Sigmoid colon (tissue), 4 donors: ENCODE results near the gene CLEC19A.

Experiments used
- EP300 ChIP-seq, 4 donors: sonication (generic); formaldehyde crosslinking; IDR thresholded peaks; one replicate each; pipeline ENCODE4 v1.6.1; 2017; ENCODE audit warnings: antibody characterized with exemption in 4 of 4
- POLR2A ChIP-seq, 2 donors: fragments of 450-650 bp; IDR thresholded peaks; one replicate each; pipeline ENCODE4 v1.6.1; 2016; ENCODE audit warnings: antibody characterized with exemption in 2 of 2, mild to moderate bottlenecking in 2 of 2, moderate library complexity in 2 of 2
- POLR2AphosphoS5 ChIP-seq, 4 donors: sonication (generic); formaldehyde crosslinking; IDR thresholded peaks; one replicate each; pipeline ENCODE4 v1.6.1; 2017; ENCODE audit warnings: antibody characterized with exemption in 4 of 4
- TF ChIP-seq, protein P1 (sequence below), 4 experiments: fragments of 450-650 bp in 3 of 4; fragments of 200-600 bp in 1 of 4; IDR thresholded peaks; one replicate each; pipeline ENCODE4 v1.5.1; 2016 to 2019; ENCODE audit warnings: antibody characterized with exemption in 4 of 4, mild to moderate bottlenecking in 3 of 4, moderate library complexity in 2 of 4

DNA sequence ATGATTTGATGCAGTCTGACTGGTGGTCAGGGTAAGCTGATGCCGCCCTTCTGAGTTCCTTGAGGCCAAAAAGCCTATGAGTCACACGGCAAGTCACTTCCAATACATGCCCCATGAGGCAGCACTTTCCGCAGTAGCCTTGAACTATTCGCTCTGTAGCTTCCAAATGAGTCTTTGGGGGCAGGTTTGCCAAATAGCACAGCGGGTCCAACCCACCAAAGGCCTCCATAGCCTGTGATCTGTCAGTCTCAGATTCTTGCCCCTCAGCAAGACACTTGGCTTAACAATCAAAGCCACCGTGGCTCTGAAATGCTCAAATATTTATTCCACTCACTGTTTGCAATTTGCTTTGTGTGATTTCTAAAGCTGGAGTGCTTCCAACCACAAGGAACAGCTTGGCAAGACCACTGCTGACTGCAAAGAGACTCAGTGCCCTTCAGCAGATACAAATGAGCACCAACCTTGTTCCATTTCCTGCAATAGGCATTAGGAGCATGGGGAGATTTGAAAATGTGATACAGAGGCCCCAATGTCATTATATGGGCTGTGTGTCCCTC, 45.4 kb downstream of the CLEC19A start:
- TF ChIP-seq, protein P1, sequence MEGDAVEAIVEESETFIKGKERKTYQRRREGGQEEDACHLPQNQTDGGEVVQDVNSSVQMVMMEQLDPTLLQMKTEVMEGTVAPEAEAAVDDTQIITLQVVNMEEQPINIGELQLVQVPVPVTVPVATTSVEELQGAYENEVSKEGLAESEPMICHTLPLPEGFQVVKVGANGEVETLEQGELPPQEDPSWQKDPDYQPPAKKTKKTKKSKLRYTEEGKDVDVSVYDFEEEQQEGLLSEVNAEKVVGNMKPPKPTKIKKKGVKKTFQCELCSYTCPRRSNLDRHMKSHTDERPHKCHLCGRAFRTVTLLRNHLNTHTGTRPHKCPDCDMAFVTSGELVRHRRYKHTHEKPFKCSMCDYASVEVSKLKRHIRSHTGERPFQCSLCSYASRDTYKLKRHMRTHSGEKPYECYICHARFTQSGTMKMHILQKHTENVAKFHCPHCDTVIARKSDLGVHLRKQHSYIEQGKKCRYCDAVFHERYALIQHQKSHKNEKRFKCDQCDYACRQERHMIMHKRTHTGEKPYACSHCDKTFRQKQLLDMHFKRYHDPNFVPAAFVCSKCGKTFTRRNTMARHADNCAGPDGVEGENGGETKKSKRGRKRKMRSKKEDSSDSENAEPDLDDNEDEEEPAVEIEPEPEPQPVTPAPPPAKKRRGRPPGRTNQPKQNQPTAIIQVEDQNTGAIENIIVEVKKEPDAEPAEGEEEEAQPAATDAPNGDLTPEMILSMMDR (IDR thresholded peaks at IDR 0.05): no peak
- TF ChIP-seq EP300 (IDR thresholded peaks at IDR 0.05): no peak
- no peak for TF ChIP-seq POLR2AphosphoS5 (IDR thresholded peaks at IDR 0.05)
- TF ChIP-seq POLR2A (IDR thresholded peaks at IDR 0.05): no peak
